Upper lobe of left lung (tissue), 6 donors: ENCODE data around the gene TMCC1. TPM values are rescaled to one million over a fixed set of nuclear protein-coding genes. Genes with fewer than 3 reads are reported as not detected.

ENCODE experiments used
- ATAC-seq, 2 donors: fragments of 200-7000 bp; cut with Tn5 transposase; one replicate each; pipeline ENCODE4 v1.9.1; 2022; ENCODE audit warnings: mild to moderate bottlenecking in 2 of 2, moderate library complexity in 2 of 2; ENCODE audit not compliant: low FRiP score in 2 of 2
- DNase-seq, 2 donors: peaks; one replicate each; pipeline ENCODE4 v3.0.0-alpha.2; 2019 to 2020
- H3K27ac ChIP-seq, 4 donors: fragments of 200-600 bp; sonication (generic); one replicate each; pipeline ENCODE4 v1.5.1; 2016 to 2019
- H3K27me3 ChIP-seq, 4 donors: fragments of 200-600 bp; sonication (generic); one replicate each; pipeline ENCODE4 v1.5.1; 2017 to 2019
- H3K36me3 ChIP-seq, 4 donors: fragments of 200-600 bp; sonication (generic); one replicate each; pipeline ENCODE4 v1.5.1; 2016 to 2019
- H3K4me1 ChIP-seq, 4 donors: fragments of 200-600 bp; sonication (generic); one replicate each; pipeline ENCODE4 v1.5.1; 2018 to 2019
- H3K4me3 ChIP-seq, 4 donors: fragments of 200-600 bp; sonication (generic); one replicate each; pipeline ENCODE4 v1.5.1; 2017 to 2019; ENCODE audit warnings: mild to moderate bottlenecking in 2 of 4, moderate library complexity in 1 of 4
- H3K9me3 ChIP-seq, 4 donors: fragments of 200-600 bp; sonication (generic); one replicate each; pipeline ENCODE4 v1.5.1; 2018 to 2019
- EP300 ChIP-seq, 4 donors: sonication (generic); formaldehyde crosslinking; IDR thresholded peaks; one replicate each; pipeline ENCODE4 v1.5.1; 2017; ENCODE audit warnings: antibody characterized with exemption in 4 of 4, control low read depth in 2 of 4
- POLR2A ChIP-seq, 4 donors: fragments of 450-650 bp; IDR thresholded peaks; one replicate each; pipeline ENCODE4 v1.5.1; 2016 to 2017; ENCODE audit warnings: antibody characterized with exemption in 4 of 4, mild to moderate bottlenecking in 2 of 4
- POLR2AphosphoS5 ChIP-seq, 2 donors: sonication (generic); formaldehyde crosslinking; IDR thresholded peaks; one replicate each; pipeline ENCODE4 v1.5.1; 2017; ENCODE audit warnings: antibody characterized with exemption in 2 of 2
- WGBS, 2 donors: methylation state at CpG; one replicate each; pipeline ENCODE4 v1.1.5; 2017 to 2018; 5-methylcytosine and 5-hydroxymethylcytosine counted together
- total RNA-seq, 6 donors: library from RNA; depleted of rRNA in 4 of 6; stranded (reverse); fragments of >200 nt in 4 of 6; gene quantifications; one replicate each; pipeline versions ENCODE4 v1.1.0 to v1.2.1, GENCODE V29; 2016 to 2021
- TF ChIP-seq, protein P1 (sequence below), 6 experiments: fragments of 450-650 bp in 4 of 6; fragments of 200-600 bp in 2 of 6; sonication (generic) in 2 of 6; IDR thresholded peaks; one replicate each; pipeline ENCODE4 v1.5.1; 2016 to 2019; ENCODE audit warnings: antibody characterized with exemption in 6 of 6
- donor health status: DM: no; HTN: no; CAD: no; lungs with moderate emphysema.
- donor health status: DM: no; HTN: yes; CAD: no; lungs with severe emphysema.

Gene TMCC1
- total RNA-seq, 6 donors from 2014 or later = 16.9 to 39.2 (median 27.9) TPM

- no peak for DNase-seq
- peaks cover 76 to 98% (median 91%) of the 10 kb centered on the region in 4 donors for H3K4me1 ChIP-seq
- H3K4me3 ChIP-seq = no peak overlapping the region
- no peaks in the 10 kb centered on the region for H3K36me3 ChIP-seq
- TF ChIP-seq POLR2AphosphoS5 (IDR thresholded peaks at IDR 0.05) = no peak
- TF ChIP-seq, protein P1, sequence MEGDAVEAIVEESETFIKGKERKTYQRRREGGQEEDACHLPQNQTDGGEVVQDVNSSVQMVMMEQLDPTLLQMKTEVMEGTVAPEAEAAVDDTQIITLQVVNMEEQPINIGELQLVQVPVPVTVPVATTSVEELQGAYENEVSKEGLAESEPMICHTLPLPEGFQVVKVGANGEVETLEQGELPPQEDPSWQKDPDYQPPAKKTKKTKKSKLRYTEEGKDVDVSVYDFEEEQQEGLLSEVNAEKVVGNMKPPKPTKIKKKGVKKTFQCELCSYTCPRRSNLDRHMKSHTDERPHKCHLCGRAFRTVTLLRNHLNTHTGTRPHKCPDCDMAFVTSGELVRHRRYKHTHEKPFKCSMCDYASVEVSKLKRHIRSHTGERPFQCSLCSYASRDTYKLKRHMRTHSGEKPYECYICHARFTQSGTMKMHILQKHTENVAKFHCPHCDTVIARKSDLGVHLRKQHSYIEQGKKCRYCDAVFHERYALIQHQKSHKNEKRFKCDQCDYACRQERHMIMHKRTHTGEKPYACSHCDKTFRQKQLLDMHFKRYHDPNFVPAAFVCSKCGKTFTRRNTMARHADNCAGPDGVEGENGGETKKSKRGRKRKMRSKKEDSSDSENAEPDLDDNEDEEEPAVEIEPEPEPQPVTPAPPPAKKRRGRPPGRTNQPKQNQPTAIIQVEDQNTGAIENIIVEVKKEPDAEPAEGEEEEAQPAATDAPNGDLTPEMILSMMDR (IDR thresholded peaks at IDR 0.05) = no peak
- 74 to 84% methylated on average over 11 to 18 of the region's 18 CpGs for WGBS, 2 donors
- ATAC-seq = no peak
- H3K9me3 ChIP-seq = no peaks in the 10 kb centered on the region
- H3K27me3 ChIP-seq = no peaks in the 10 kb centered on the region
- H3K27ac ChIP-seq = peak overlapping the region; percentile 26 to 99 (median 94)
Measured at GRCh38 chr3:129620828-129621559, 272.5 kb downstream of the TMCC1 start.

GRCh38 chr3:129619726-129620162 is 273.8 kb downstream of the TMCC1 start:
- H3K4me1 ChIP-seq = peaks cover 76 to 98% (median 91%) of the 10 kb centered on the region in 4 donors
- DNase-seq (peak in 1 of 2 donors; percentile 60), ATAC-seq (peak in 1 of 2 donors; percentile 11)
- H3K27ac ChIP-seq = peak overlapping the region; percentile 73 to 86 (median 84)
- no peaks in the 10 kb centered on the region for H3K36me3 ChIP-seq
- H3K4me3 ChIP-seq = no peak overlapping the region
- TF ChIP-seq POLR2A (IDR thresholded peaks at IDR 0.05) (no peak), POLR2AphosphoS5 (IDR thresholded peaks at IDR 0.05) (no peak), EP300 (IDR thresholded peaks at IDR 0.05) (no peak)
- TF ChIP-seq, protein P1 (IDR thresholded peaks at IDR 0.05) = no peak
- no peaks in the 10 kb centered on the region for H3K9me3 ChIP-seq
- 70 to 76% methylated on average over 2 to 5 of the region's 6 CpGs for WGBS, 2 donors
- H3K27me3 ChIP-seq = no peaks in the 10 kb centered on the region

- H3K4me3 ChIP-seq = no peak overlapping the region
- peak overlapping the region; percentile 73 to 86 (median 84) for H3K27ac ChIP-seq
- TF ChIP-seq, protein P1 (IDR thresholded peaks at IDR 0.05) = no peak
- TF ChIP-seq EP300 (IDR thresholded peaks at IDR 0.05) = no peak
- no peak for TF ChIP-seq POLR2A (IDR thresholded peaks at IDR 0.05)
- TF ChIP-seq POLR2AphosphoS5 (IDR thresholded peaks at IDR 0.05) = no peak
- H3K4me1 ChIP-seq = peaks cover 76 to 97% (median 90%) of the 10 kb centered on the region in 4 donors
- H3K9me3 ChIP-seq = no peaks in the 10 kb centered on the region
- DNase-seq (peak in 1 of 2 donors; percentile 75), ATAC-seq (no peak)
- 51 to 68% methylated on average over 4 to 16 of the region's 23 CpGs for WGBS, 2 donors
- no peaks in the 10 kb centered on the region for H3K36me3 ChIP-seq
- H3K27me3 ChIP-seq = no peaks in the 10 kb centered on the region
Measured at GRCh38 chr3:129618901-129619671, 274.4 kb downstream of the TMCC1 start.

DNA sequence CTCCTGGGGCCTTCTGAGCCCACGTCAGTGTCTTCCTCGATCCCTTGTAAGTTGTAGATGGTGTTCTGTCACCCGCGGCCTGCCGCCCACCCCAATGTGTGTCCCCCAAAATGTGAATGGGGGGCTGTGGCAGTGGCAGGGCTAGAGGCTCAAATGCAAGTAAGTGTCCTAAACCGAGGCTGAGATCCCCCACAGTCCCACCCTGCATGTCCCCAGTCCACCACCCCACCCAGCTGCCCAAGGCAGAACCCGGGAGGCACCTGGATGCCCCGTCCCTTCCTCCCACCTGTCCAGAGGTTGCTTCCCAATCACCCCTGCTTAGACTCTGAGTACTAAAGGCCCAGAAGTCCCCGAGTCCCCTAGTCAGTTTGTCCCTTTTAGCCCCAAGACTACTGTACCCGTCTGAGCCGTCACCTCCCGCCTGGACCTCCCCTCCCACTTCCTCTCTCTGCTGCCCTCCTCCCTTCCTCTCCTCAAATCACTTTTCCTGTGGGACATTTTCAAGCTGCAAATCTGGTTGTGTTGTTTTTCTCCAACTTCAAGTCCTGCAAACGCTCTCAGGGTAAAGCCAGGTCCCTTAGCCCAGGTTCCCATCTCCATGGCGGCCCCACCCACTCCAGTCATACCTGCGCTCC is 275.2 kb downstream of the TMCC1 start:
- Histone ChIP-seq H3K9me3 (no peaks in the 10 kb centered on the region), H3K36me3 (no peaks in the 10 kb centered on the region), H3K4me3 (no peak overlapping the region), H3K27me3 (no peaks in the 10 kb centered on the region), H3K27ac (peak overlapping the region; percentile 73 to 86 (median 84)), H3K4me1 (peaks cover 70 to 90% (median 84%) of the 10 kb centered on the region in 4 donors)
- TF ChIP-seq POLR2A (IDR thresholded peaks at IDR 0.05) = peak in 1 of 4 donors; percentile 24
- no peak for TF ChIP-seq EP300 (IDR thresholded peaks at IDR 0.05)
- 59 to 67% methylated on average over 11 to 14 of the region's 15 CpGs for WGBS, 2 donors
- DNase-seq = no peak
- ATAC-seq = no peak
